ENCODE results near the gene SLC35D2.
"Not testable (repeated sequence)": the region's sequence is repeated elsewhere in the genome, so short reads cannot be mapped to it uniquely, and the experiment has no call there.

- TF ChIP-seq CTCF (IDR thresholded peaks at IDR 0.05); POLR2A (IDR thresholded peaks at IDR 0.05; ENCODE audit: low read depth); POLR2AphosphoS5 (IDR thresholded peaks at IDR 0.05); EP300 (IDR thresholded peaks at IDR 0.05): not testable (repeated sequence)
These were observed 21.4 kb downstream of the SLC35D2 start for GRCh38 chr9:96362119-96362518.
